ENCODE measurements around the gene JCAD.

GRCh38 chr10:30029164-30029871, 30.1 kb downstream of the JCAD start:
- no peak for TF ChIP-seq CTCF (IDR thresholded peaks at IDR 0.05; ENCODE audit: insufficient read depth, low read depth, low read length)
- TF ChIP-seq EZH2 (IDR thresholded peaks at IDR 0.05; ENCODE audit: insufficient read depth, low read length): no peak

All from astrocyte (in vitro differentiated cells and primary cell).